ENCODE results near the gene NENF. TPM values are rescaled to one million over a fixed set of nuclear protein-coding genes. Genes with fewer than 3 reads are reported as not detected.

Gene NENF
- polyA plus RNA-seq, 1 donor (not counting 4 experiments of a cell fraction or from before 2014, with no cell fraction given): 65.6 TPM

DNA sequence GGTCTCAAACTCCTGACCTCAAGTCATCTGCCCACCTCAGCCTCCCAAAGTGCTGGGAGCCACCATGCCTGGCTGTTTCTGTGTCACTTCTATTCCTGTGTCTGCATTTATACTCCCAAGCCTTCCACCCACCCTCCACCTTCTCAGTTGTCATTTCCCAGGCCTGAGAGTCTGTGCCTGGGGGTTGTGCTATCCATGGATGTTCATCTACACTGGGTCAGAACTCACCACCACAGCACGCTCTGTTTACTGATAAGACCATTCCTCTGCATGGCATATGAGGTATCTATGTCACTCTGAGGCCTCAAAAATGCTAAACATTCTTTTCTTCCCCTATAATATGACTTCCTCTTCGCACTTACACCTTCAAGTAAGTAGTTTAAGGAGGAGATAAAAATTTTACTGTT, 6.1 kb downstream of the NENF start:
- dilution Hi-C loops (cut with MboI; ENCODE audit: extremely low pct_ligation_motif_present, low sequenced_read_pairs): no loop called here
- DNase-seq (ENCODE audit: low read depth, low spot score) (no peak), FAIRE-seq (no peak)
- peaks cover 4% of the 10 kb centered on the region for H3K4me1 ChIP-seq (ENCODE audit: control insufficient read depth, extremely low read depth, insufficient read depth, low read length)
- no peak overlapping the region for H3K4me3 ChIP-seq (ENCODE audit: control insufficient read depth in 2 of 3, extremely low read depth in 1 of 3, insufficient read depth in 2 of 3, low read depth in 1 of 3, low read length in 3 of 3)
- no peak overlapping the region for H3K4me2 ChIP-seq (ENCODE audit: control insufficient read depth, extremely low read depth, insufficient read depth, low read depth, low read length)
- H3K79me2 ChIP-seq (ENCODE audit: control insufficient read depth, insufficient read depth, low read length): peaks cover 26% of the 10 kb centered on the region
- no peaks in the 10 kb centered on the region for H3K27me3 ChIP-seq (ENCODE audit: control insufficient read depth, extremely low read depth, insufficient read depth, low read length)
- no peak overlapping the region for H3K27ac ChIP-seq (ENCODE audit: control insufficient read depth, insufficient read depth, low read length)
- H3K9ac ChIP-seq (ENCODE audit: control insufficient read depth, extremely low read depth, insufficient read depth, low read length): no peak overlapping the region
- H3K9me1 ChIP-seq (ENCODE audit: control insufficient read depth, extremely low read depth, insufficient read depth, low read length): no peaks in the 10 kb centered on the region
- no peak for TF ChIP-seq EZH2 (IDR thresholded peaks at IDR 0.05; ENCODE audit: low read length)
- TF ChIP-seq, protein P1, sequence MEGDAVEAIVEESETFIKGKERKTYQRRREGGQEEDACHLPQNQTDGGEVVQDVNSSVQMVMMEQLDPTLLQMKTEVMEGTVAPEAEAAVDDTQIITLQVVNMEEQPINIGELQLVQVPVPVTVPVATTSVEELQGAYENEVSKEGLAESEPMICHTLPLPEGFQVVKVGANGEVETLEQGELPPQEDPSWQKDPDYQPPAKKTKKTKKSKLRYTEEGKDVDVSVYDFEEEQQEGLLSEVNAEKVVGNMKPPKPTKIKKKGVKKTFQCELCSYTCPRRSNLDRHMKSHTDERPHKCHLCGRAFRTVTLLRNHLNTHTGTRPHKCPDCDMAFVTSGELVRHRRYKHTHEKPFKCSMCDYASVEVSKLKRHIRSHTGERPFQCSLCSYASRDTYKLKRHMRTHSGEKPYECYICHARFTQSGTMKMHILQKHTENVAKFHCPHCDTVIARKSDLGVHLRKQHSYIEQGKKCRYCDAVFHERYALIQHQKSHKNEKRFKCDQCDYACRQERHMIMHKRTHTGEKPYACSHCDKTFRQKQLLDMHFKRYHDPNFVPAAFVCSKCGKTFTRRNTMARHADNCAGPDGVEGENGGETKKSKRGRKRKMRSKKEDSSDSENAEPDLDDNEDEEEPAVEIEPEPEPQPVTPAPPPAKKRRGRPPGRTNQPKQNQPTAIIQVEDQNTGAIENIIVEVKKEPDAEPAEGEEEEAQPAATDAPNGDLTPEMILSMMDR (optimal IDR thresholded peaks at IDR 0.05 in 1 of 3, IDR thresholded peaks at IDR 0.05 in 1 of 3, conservative IDR thresholded peaks at IDR 0.05 in 1 of 3; ENCODE audit: extremely low read depth in 1 of 3, insufficient read depth in 2 of 3, low read length in 3 of 3): no peak
- H4K20me1 ChIP-seq (ENCODE audit: control insufficient read depth, extremely low read depth, insufficient read depth, low read length): no peaks in the 10 kb centered on the region
- no peaks in the 10 kb centered on the region for H3K9me3 ChIP-seq (ENCODE audit: control insufficient read depth, low read depth, low read length)
- H3K36me3 ChIP-seq (ENCODE audit: control insufficient read depth in 2 of 2, extremely low read depth in 1 of 2, insufficient read depth in 2 of 2, low read length in 2 of 2): no peaks in the 10 kb centered on the region
- no peak overlapping the region for H2AFZ ChIP-seq (ENCODE audit: control insufficient read depth, low read length)

DNA sequence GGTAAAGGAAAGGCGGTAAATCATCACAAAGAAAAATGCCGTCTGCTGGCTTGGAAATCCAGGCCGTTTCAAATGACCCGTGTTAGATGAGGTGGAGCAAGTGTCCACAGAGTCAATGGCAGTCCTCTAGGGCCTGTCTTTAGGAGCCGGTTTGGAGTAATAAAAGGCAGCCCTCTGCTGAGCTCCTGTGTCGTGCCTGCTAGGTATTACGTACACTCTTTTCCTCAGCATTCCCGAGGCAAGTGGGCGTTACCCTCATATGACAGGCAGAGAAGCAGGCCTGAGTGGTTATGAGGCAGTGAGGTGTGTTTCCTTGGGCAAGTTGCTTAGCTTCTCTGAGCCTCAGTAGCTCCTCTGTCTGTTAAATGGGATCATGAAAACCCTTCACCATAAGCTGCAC, 7.7 kb downstream of the NENF start:
- no peak overlapping the region for H3K4me3 ChIP-seq (ENCODE audit: control insufficient read depth in 2 of 3, extremely low read depth in 1 of 3, insufficient read depth in 2 of 3, low read depth in 1 of 3, low read length in 3 of 3)
- H3K36me3 ChIP-seq (ENCODE audit: control insufficient read depth in 2 of 2, extremely low read depth in 1 of 2, insufficient read depth in 2 of 2, low read length in 2 of 2): peaks cover 2 to 3% of the 10 kb centered on the region in 2 experiments
- no peak overlapping the region for H2AFZ ChIP-seq (ENCODE audit: control insufficient read depth, low read length)
- no peaks in the 10 kb centered on the region for H3K27me3 ChIP-seq (ENCODE audit: control insufficient read depth, extremely low read depth, insufficient read depth, low read length)
- FAIRE-seq: no peak
- no peaks in the 10 kb centered on the region for H4K20me1 ChIP-seq (ENCODE audit: control insufficient read depth, extremely low read depth, insufficient read depth, low read length)
- no peaks in the 10 kb centered on the region for H3K9me3 ChIP-seq (ENCODE audit: control insufficient read depth, low read depth, low read length)
- no peak overlapping the region for H3K4me2 ChIP-seq (ENCODE audit: control insufficient read depth, extremely low read depth, insufficient read depth, low read depth, low read length)
- H3K9ac ChIP-seq (ENCODE audit: control insufficient read depth, extremely low read depth, insufficient read depth, low read length): no peak overlapping the region
- peaks cover 18% of the 10 kb centered on the region for H3K79me2 ChIP-seq (ENCODE audit: control insufficient read depth, insufficient read depth, low read length)
- no peaks in the 10 kb centered on the region for H3K4me1 ChIP-seq (ENCODE audit: control insufficient read depth, extremely low read depth, insufficient read depth, low read length)
- H3K9me1 ChIP-seq (ENCODE audit: control insufficient read depth, extremely low read depth, insufficient read depth, low read length): no peaks in the 10 kb centered on the region
- DNase-seq (ENCODE audit: low read depth, low spot score): no peak
- no peak overlapping the region for H3K27ac ChIP-seq (ENCODE audit: control insufficient read depth, insufficient read depth, low read length)
- dilution Hi-C loops (cut with MboI; ENCODE audit: extremely low pct_ligation_motif_present, low sequenced_read_pairs): no loop called here
- TF ChIP-seq EZH2 (IDR thresholded peaks at IDR 0.05; ENCODE audit: low read length): no peak
- TF ChIP-seq, protein P1 (optimal IDR thresholded peaks at IDR 0.05 in 1 of 3, IDR thresholded peaks at IDR 0.05 in 1 of 3, conservative IDR thresholded peaks at IDR 0.05 in 1 of 3; ENCODE audit: extremely low read depth in 1 of 3, insufficient read depth in 2 of 3, low read length in 3 of 3): no peak

Data from keratinocyte (primary cell).